ENCODE data around the gene HPD. TPM values are rescaled to one million over a fixed set of nuclear protein-coding genes. Genes with fewer than 3 reads are reported as not detected.

The HPD gene
- total RNA-seq, 5 donors from 2014 or later (not counting 1 experiment from before 2014, with no cell fraction given) = 0.39 to 0.92 (median 0.58) TPM; not detected in 2

Other genes starting within 250 kb of the HPD start
- 10 to 100 TPM; 38.9 to 76.5 (median 59.0) TPM for gene ORAI1, start 232.3 kb downstream of the HPD start, total RNA-seq
- gene MORN3, start 189.2 kb downstream of the HPD start, total RNA-seq = 10 to 100 TPM in 2 of 5 donors, 1 to 10 TPM in 3; 3.9 to 17.6 (median 8.3) TPM
- gene TMEM120B, start 146.1 kb downstream of the HPD start, total RNA-seq = 10 to 100 TPM in 3 of 5 donors, 1 to 10 TPM in 2; 7.9 to 11.1 (median 10.3) TPM
- 100 to 1,000 TPM; 137 to 158 (median 145) TPM for gene RHOF, start 65.2 kb downstream of the HPD start, total RNA-seq
- gene SETD1B, start 54.9 kb downstream of the HPD start, total RNA-seq = 100 to 1,000 TPM in 1 of 5 donors, 10 to 100 TPM in 4; 87.7 to 106 (median 96.0) TPM
- 10 to 100 TPM; 42.1 to 57.3 (median 48.1) TPM for gene PSMD9, start 29.9 kb upstream of the HPD start, total RNA-seq
- gene CFAP251, start 59.7 kb upstream of the HPD start, total RNA-seq = under 1 TPM; 0.50 to 0.61 (median 0.57) TPM
- gene BCL7A, start 163.0 kb upstream of the HPD start, total RNA-seq = 1 to 10 TPM; 5.3 to 7.4 (median 6.7) TPM
- gene MLXIP, start 219.9 kb upstream of the HPD start, total RNA-seq = 100 to 1,000 TPM in 2 of 5 donors, 10 to 100 TPM in 3; 87.9 to 113 (median 98.3) TPM

Data from T-cell (primary cell).